ENCODE measurements around the gene CCDC15.

DNA sequence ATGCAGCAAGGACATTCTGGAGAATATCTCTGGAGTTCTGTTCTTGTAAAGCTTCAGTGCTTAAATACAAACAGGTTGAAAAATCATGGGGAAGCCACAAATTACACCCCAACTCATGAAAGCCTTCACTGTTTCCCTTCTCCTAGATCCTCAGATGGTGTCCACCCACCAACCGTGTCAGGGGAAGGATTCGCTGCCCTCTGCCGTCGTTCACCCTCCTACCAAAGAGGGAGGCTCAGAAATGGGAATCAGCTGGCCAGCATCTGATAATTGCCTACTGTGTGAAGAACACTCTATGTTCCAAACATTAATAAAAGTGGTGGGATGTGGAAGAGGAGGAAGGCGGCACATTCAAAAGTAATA lies 10.8 kb upstream of the CCDC15 start:
- TF ChIP-seq CTCF (IDR thresholded peaks at IDR 0.05) (no peak), POLR2A (IDR thresholded peaks at IDR 0.05) (no peak)
